ENCODE results near the gene KRTAP1-4.
"Not testable (repeated sequence)": the region's sequence is repeated elsewhere in the genome, so short reads cannot be mapped to it uniquely, and the experiment has no call there.

Gene KRTAP1-4

DNA sequence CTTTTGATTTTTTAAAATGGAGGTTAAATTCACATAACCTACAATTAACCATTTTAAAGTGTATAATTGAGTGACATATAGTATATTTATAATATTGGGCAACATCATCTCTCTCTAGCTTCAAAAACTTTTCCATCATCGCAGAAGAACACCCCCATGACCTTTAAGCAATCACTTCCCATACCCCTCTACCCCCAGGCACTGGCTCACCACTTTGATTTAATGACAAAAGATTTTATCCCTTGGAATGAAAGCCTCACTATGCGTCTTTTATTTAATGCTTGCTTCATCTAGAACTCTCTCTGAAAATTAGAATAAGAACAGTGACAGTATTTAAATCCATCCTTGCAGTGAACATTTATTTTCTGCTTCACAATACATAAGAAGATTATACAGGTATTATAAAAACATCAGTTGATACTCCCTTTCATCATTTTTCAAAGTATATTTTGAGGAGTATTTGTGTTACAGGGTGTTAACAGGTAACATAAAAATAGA is 7.9 kb upstream of the KRTAP1-4 start:
- Histone ChIP-seq H3K27me3 (no peaks in the 10 kb centered on the region), H3K27ac (no peak overlapping the region), H3K9me3 (no peaks in the 10 kb centered on the region), H3K4me3 (no peak overlapping the region), H3K36me3 (no peaks in the 10 kb centered on the region), H3K4me1 (peaks cover 0 to 10% (median 5%) of the 10 kb centered on the region in 4 donors)
- DNase-seq = no peak
- TF ChIP-seq, protein P1, sequence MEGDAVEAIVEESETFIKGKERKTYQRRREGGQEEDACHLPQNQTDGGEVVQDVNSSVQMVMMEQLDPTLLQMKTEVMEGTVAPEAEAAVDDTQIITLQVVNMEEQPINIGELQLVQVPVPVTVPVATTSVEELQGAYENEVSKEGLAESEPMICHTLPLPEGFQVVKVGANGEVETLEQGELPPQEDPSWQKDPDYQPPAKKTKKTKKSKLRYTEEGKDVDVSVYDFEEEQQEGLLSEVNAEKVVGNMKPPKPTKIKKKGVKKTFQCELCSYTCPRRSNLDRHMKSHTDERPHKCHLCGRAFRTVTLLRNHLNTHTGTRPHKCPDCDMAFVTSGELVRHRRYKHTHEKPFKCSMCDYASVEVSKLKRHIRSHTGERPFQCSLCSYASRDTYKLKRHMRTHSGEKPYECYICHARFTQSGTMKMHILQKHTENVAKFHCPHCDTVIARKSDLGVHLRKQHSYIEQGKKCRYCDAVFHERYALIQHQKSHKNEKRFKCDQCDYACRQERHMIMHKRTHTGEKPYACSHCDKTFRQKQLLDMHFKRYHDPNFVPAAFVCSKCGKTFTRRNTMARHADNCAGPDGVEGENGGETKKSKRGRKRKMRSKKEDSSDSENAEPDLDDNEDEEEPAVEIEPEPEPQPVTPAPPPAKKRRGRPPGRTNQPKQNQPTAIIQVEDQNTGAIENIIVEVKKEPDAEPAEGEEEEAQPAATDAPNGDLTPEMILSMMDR (IDR thresholded peaks at IDR 0.05) = no peak
- intact Hi-C loops (cut with DNase I; ENCODE audit: low total_unique reads) = no loop called here

DNA sequence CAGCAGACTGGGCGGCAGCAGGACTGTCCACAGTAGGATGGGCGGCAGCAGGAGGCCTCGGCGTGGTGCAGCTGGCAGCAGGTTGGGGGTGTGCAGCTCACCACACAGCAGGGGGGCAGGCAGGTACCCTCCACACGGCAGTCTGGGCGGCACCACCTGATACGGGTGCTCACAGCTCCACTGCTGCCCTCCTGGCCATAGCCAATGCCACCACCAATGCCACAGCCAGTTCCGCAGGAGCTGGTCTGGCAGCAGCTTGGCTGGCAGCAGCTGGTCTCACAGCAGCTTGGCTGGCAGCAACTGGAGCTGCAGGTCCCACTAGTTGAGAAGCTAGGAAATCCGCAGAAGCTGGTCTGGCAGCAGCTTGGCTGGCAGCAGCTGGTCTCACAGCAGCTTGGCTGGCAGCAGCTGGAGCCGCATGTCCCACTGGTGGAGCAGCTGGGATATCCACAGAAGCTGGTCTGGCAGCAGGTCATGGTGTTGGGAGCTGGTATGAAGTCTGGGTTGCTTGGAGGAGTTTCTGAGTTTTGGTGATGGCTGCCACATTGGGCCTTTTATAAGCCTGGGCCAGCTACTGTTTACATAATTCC is 4.4 kb upstream of the KRTAP1-4 start, which contains the start of gene KRTAP1-3:
Gene KRTAP1-3, minus strand, starts transcription at position 529 of the 590 bp plus-strand sequence. Its CDS starts 53 bp downstream, at position 476.
- H3K27ac ChIP-seq; H3K36me3 ChIP-seq; intact Hi-C loops (cut with DNase I; ENCODE audit: low total_unique reads); H3K4me3 ChIP-seq; DNase-seq; H3K4me1 ChIP-seq; H3K27me3 ChIP-seq; H3K9me3 ChIP-seq: not testable (repeated sequence)

DNA sequence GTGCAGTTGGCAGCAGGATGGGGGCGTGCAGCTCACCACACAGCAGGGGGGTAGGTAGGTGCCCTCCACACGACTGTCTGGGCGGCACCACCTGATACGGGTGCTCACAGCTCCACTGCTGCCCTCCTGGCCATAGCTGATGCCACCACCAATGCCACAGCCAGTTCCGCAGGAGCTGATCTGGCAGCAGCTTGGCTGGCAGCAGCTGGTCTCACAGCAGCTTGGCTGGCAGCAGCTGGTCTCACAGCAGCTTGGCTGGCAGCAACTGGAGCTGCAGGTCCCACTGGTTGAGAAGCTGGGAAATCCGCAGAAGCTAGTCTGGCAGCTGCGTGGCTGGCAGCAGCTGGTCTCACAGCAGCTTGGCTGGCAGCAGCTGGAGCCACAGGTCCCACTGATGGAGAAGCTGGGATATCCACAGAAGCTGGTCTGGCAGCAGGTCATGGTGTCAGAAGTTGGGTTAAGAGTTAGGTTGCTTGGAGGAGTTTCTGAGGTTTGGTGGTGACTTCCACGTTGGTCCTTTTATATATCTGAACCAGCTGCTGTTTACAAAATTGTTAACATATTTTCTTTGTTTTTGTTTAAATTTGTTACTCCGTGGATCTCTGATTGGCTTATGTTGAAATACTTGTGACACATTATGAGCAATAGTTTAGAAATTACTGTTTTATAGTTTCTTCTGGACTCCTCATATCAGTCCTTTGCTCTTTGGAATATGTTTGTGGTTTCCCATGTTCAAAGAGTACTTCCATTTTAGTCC is 3.1 kb downstream of the KRTAP1-4 start, which contains the start of gene KRTAP1-5:
Gene KRTAP1-5, minus strand, starts transcription at position 494 of the 757 bp plus-strand sequence. Its CDS starts 53 bp downstream, at position 441.
- H3K9me3 ChIP-seq = no peaks in the 10 kb centered on the region
- no peak for DNase-seq
- H3K27me3 ChIP-seq = peaks cover 0 to 9% of the 10 kb centered on the region in 2 donors
- H3K27ac ChIP-seq = no peak within 1 kb of the TSS
- H3K4me1 ChIP-seq = no peaks in the 10 kb centered on the region
- H3K4me3 ChIP-seq = no peak within 1 kb of the TSS
- intact Hi-C loops (cut with DNase I; ENCODE audit: low total_unique reads) = no loop called here
- no peaks in the 10 kb centered on the region for H3K36me3 ChIP-seq
- TF ChIP-seq, protein P1 (IDR thresholded peaks at IDR 0.05) = no peak

DNA sequence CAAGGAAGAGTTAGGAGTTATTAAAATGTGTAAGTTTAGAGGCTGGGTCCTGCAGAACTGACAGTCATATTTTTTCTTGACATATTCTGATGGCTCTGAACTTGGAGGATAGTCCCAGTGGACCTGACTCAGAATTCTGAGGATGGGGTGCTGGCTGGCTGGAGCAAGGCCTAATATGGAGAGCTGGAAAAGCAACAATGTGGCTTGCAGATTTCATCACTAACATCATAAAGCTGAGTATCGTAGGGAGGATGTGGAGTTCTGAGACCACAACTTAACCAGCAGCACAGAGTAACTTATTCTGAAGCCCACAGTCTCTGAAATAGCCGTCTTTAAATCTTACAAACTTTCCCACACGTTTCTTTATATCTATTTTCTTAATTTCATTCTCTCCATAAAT is 5.3 kb downstream of the KRTAP1-4 start:
- Histone ChIP-seq H3K27me3 (peaks cover 0 to 2% of the 10 kb centered on the region in 2 donors), H3K4me1 (no peaks in the 10 kb centered on the region), H3K27ac (no peak overlapping the region), H3K9me3 (no peaks in the 10 kb centered on the region), H3K4me3 (no peak overlapping the region), H3K36me3 (no peaks in the 10 kb centered on the region)
- intact Hi-C loops (cut with DNase I; ENCODE audit: low total_unique reads) = no loop called here
- TF ChIP-seq, protein P1 (IDR thresholded peaks at IDR 0.05) = no peak
- DNase-seq = no peak

DNA sequence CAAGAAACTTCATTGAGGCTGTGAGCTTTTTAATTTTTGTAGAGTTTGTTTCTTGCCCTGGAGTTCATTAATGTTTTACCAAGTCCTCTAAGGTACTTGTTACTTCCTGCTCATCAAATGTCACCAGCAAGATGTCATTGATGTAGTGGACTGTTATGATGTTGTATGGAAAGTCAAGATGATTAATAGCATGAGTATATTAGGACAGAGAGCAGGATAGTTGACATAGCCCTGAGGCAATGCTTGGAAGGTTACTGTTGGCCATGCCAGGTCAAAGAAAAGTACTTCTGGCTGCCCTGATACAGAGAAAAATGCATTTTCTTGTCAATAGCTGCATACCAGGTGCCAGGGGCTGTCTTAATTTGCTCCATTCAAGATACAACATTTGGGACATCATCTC is 9.7 kb downstream of the KRTAP1-4 start:
- Histone ChIP-seq H3K9me3 (no peaks in the 10 kb centered on the region), H3K4me3 (no peak overlapping the region), H3K27me3 (no peaks in the 10 kb centered on the region), H3K27ac (no peak overlapping the region), H3K4me1 (no peaks in the 10 kb centered on the region), H3K36me3 (no peaks in the 10 kb centered on the region)
- TF ChIP-seq, protein P1 (IDR thresholded peaks at IDR 0.05) = no peak
- DNase-seq = no peak
- intact Hi-C loops (cut with DNase I; ENCODE audit: low total_unique reads) = no loop called here

DNA sequence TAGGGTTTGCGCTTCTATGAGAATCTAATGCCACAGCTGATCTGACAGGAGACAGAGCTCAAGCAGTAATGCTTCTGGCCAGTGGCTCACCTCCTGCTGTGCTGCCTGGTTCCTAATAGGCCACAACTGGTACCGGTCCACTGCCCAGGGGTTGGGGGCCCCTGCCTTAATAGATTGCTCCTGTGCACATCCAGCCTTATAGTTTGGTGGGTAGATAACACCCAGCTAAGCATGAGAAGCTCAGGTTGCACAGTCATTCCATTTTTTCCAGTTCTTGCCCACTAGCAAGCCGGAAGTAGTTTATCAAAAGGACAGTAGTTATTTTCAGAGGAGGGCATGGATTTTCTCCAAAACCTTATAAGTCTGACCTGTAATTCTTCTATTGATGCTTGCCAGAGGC is 10.6 kb downstream of the KRTAP1-4 start:
- H3K27ac ChIP-seq = no peak overlapping the region
- intact Hi-C loops (cut with DNase I; ENCODE audit: low total_unique reads) = no loop called here
- no peaks in the 10 kb centered on the region for H3K4me1 ChIP-seq
- H3K27me3 ChIP-seq = no peaks in the 10 kb centered on the region
- DNase-seq = no peak
- H3K36me3 ChIP-seq = no peaks in the 10 kb centered on the region
- H3K4me3 ChIP-seq = no peak overlapping the region
- no peaks in the 10 kb centered on the region for H3K9me3 ChIP-seq
- TF ChIP-seq, protein P1 (IDR thresholded peaks at IDR 0.05) = no peak

Data from tibial artery (tissue), 4 donors.